Limb (tissue), 2 donors: ENCODE measurements around the gene RSU1.

ENCODE experiments used
- DNase-seq, 2 donors: peaks; one replicate each; pipeline ENCODE4 v3.0.0-alpha.2; 2016; ENCODE audit errors: extremely low spot score in 2 of 2

The RSU1 gene

DNA sequence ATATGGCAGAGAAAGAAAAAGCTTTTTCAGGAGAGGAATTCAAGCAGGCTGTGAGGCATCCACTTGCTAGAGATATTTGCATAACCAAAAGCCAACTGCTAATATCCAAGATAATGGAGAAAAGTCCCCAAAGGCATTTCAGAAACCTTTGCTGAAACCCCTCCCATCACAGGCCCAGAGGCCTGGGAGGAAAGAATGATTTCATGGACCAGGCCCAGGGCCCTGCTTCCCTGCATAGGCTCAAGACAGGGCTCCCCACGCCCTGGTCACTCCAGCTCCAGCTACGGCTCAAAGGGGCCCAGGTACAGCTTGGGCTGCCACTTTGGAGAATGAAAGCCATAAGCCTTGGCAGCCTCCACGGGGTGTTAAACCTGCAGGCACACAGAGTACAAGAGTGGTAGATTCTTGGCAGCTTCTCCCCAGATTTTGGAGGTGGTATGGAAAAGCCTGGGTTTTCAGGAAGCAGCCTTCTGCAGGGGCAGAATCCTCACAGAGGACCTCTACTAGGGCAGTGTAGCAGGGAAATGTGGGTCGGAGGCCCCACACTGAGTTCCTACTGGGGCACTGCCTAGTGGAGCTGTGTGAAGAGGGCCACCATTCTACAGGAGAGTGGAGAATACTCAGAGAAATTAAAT, 5.6 kb upstream of the RSU1 start:
- no peak for DNase-seq

DNA sequence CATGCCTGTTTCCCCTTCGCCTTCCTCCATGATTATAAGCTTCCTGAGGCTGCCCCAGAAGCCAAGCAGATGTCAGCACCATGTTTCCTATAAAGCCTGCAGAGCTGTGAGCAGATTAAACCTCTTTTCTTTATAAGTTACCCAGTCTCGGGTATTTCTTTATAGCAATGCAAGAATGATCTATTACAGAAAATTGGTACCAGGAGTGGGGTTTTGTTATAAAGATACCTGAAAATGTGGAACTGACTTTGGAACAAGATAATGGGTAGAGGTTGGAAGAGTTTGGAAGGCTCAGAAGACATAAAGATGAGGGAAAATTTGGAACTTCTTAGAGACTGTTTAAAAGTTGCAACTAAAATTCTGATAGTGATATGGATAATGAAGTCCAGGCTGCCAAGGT, 4.8 kb upstream of the RSU1 start:
- DNase-seq: no peak

DNA sequence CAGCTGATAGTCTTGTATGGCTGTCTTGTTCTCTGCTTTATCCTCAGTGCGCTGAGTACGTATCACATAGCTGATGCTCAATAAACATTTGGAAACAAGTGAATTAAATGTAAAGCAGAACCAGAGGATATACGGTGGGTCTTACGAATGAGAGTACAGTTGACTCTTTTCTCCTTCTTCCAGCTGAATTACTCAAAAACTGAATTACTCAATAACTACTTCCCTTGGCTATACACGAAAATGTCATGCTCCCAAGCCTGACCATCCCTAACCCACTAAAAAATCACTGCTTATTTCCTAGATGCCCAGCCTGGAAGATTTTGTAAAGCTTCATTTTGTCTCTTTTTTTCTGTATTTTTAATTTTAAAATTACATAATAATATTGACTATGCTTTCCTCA, 3.2 kb upstream of the RSU1 start:
- DNase-seq: no peak

DNA sequence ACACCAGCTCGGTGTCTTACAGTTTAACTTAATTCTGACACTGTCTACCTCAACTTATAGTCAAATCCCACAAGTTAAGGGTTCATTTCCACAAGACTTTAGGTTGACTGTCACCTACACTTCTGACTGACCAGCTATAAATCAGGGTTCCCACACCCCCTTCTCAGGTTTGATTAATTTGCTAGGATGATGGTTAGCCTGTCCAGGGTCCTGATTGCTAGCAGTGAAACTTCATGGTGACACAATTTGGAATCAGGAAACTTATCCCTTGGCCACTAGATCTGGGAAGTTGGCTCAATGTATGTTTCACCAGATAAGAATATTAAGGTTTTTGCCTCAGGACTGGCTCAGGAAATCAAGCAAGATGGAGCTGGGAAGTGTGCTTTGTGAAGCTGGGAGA, 2.8 kb upstream of the RSU1 start:
- DNase-seq: no peak

- DNase-seq: no peak
Observed at GRCh38 chr10:16819436-16819835, 2.2 kb upstream of the RSU1 start.

DNA sequence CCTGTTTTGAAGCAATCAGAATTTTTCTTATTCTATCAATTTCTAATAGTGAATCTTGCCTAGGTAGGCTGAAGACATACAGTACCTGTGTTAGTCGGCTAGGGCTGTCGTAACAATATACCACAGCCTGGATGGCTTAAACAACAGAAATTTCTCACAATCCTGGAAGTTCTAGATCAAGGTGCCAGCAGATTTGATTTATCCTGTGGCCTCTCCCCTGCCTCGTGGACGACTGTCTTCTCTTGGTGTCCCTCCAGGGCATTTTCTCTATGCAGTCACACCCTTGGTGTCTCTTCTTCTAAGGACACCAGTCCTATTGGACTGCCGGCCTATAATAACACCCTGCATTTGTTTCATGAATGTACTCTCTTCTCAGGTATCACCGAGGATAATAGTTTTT, 1.8 kb upstream of the RSU1 start:
- DNase-seq: no peak

GRCh38 chr10:16816830-16817124, 447 bp downstream of the RSU1 start:
- DNase-seq: no peak

- DNase-seq: no peak
Observed at GRCh38 chr10:16816171-16816570, 1.1 kb downstream of the RSU1 start.

DNA sequence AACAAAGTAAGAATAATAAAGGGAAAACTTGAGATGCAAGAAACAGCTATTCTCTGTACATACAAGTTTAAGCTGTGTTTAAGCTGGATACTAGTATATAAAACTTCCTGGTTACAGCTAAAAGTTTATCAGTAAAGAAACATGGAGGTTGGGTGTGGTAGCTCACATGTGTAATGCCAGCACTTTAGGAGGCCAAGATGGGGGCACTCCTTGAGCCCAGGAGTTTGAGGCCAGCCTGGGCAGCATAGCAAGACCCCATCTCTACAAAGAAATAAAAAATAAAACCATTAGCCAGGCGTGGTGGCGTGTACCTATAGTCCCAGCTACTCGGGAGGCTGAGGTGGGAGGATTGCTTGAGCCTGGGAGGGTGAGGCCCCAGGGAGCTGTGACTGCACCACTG, 3.2 kb downstream of the RSU1 start:
- DNase-seq: no peak

- no peak for DNase-seq
Observed at GRCh38 chr10:16812676-16813075, 4.5 kb downstream of the RSU1 start.

DNA sequence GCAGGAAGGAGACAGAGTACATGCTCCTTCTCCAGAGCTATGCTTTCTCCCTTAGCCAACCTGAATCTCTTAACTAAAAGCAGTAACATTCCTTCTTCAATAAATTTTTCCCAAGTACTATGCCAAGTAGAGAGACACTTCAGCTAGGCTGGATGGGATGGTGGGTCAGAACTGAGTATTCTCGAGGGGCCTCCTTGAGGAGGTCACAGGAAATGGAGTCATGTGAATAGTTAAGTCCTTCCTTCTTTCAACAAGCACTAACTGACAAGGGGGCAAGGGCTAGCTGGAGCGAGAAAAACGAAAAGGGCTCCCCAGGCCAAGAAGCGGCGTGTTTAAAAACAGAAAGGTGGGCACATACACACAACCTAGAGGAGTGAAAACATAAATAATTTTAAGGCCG, 5.5 kb downstream of the RSU1 start:
- DNase-seq: no peak

DNA sequence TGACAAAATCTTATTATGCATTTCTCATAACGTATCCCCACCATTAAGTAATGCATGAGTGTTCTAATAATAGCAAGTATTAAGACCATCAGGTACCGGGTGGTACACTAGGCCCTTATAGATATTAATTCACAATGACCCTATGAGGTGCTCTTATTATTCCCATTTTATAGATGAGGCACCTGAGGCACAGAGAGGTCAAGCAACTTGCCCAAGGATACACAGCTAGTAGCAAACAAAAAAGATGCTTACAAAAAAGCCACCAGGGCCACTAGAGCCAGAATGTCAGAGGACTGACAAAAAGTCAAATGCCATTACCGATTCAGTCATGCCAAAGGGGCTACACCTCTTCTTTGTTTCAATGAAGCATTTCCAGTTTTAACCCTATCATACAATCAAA, 5.9 kb downstream of the RSU1 start:
- no peak for DNase-seq

- no peak for DNase-seq
Observed at GRCh38 chr10:16809074-16809718, 8.0 kb downstream of the RSU1 start.

DNA sequence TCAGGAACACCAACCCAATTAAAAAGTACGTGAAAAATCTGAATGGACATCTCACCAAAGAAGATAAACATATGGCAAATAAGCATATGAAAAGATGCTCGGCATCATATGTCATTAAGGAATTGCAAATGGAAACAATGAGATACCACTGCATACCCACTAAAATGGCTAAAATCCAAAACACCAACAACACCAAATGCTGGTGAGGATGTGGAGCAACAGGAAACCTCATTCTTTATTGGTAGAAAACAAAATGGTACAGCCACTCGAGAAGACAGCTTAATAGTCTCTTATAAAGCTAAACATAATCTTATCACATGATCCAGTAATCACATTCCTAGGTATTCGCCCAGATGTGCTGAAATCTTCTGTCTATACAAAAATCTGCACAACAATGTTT, 13.1 kb downstream of the RSU1 start:
- DNase-seq: no peak

DNA sequence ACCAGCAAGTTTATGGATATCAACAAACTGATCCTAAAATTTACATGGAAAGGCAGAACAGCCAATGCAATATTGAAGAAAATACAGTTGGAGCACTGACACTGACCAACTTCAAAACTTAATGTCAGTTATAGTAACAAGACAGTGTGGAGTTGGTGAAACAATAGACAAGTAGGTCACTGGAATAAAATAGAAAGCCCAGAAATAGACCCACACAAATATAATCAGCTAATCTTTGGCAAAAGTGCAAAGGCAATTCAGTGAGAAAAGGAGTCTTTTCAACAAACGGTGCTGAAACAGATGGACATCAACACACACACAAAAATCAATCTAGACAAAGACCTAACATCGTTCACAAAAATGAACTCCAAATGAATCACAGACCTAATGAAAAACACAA, 13.8 kb downstream of the RSU1 start:
- no peak for DNase-seq

- no peak for DNase-seq
Observed at GRCh38 chr10:16799621-16800020, 17.6 kb downstream of the RSU1 start.

GRCh38 chr10:16798571-16798970, 18.7 kb downstream of the RSU1 start:
- DNase-seq: no peak

GRCh38 chr10:16795410-16796073, 21.7 kb downstream of the RSU1 start:
- DNase-seq: no peak

- DNase-seq: no peak
Observed at GRCh38 chr10:16794005-16794404, 23.2 kb downstream of the RSU1 start.

GRCh38 chr10:16792675-16793074, 24.5 kb downstream of the RSU1 start:
- no peak for DNase-seq

DNA sequence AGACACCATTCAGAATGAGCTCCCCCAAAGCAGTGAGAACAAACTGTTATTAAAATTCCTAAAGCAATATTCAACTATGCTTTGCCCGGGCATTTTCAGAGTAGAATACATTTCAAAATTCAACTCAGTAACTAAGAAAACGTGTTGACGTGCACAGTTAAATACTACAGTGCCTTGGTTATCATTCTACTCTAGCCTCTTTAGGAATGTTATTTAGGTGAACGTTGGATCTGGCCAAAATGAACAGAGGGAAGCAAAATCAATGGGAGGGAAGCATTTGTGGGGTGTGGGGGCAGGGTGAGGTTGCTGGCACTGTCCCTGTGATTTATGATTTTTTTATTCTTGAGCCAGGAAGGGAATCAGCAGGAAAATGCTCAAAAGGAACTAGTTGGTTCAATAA, 27.5 kb downstream of the RSU1 start:
- no peak for DNase-seq

DNA sequence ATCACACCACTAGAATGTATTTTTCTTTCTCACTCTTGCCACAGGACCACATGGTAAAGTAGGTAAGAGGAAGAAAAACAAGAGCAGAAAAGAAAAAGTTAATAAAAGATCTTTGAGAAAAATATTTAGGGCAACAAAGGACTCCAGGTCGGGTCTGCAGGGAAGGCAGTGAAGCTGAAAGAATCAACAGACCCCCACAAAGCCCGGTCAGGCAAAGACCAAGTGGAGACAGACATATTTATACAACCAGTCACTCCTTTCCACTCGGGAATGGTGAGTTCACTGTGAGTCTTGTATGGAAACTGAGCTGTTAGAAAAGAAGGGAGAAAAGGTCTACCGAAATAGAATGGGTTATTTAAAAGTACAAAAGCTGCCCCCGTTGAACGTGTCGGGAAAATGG, 28.0 kb downstream of the RSU1 start:
- no peak for DNase-seq

DNA sequence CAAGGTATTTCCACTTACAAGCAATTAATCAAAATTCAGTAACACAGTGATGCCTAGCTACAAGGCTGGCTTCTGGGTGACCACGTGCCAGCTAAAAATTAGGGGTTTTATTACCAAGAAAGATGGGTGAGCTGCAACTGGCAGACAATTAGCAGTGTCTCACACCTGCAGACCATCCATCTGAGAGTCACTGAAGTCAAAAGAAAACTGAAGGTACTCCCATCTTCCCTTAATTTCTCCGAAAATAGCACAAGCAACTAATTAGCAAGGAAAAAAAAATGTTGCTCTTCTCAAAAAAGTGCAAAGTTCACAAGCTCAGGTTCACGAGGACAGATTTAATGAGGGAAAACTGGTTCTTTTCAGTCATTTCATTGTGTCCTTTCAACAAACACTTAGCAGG, 28.4 kb downstream of the RSU1 start:
- DNase-seq: no peak
